Upper lobe of left lung (tissue), 4 donors: ENCODE data around the gene BTLA.

Experiments
- CTCF ChIP-seq, 6 experiments: fragments of 450-650 bp in 4 of 6; fragments of 200-600 bp in 2 of 6; sonication (generic) in 2 of 6; IDR thresholded peaks; one replicate each; pipeline ENCODE4 v1.5.1; 2016 to 2019; ENCODE audit warnings: antibody characterized with exemption in 6 of 6
- EP300 ChIP-seq, 4 donors: sonication (generic); formaldehyde crosslinking; IDR thresholded peaks; one replicate each; pipeline ENCODE4 v1.5.1; 2017; ENCODE audit warnings: antibody characterized with exemption in 4 of 4, control low read depth in 2 of 4
- POLR2A ChIP-seq, 4 donors: fragments of 450-650 bp; IDR thresholded peaks; one replicate each; pipeline ENCODE4 v1.5.1; 2016 to 2017; ENCODE audit warnings: antibody characterized with exemption in 4 of 4, mild to moderate bottlenecking in 2 of 4
- POLR2AphosphoS5 ChIP-seq, 2 donors: sonication (generic); formaldehyde crosslinking; IDR thresholded peaks; one replicate each; pipeline ENCODE4 v1.5.1; 2017; ENCODE audit warnings: antibody characterized with exemption in 2 of 2

GRCh38 chr3:112427123-112427522, 72.1 kb downstream of the BTLA start:
- no peak for TF ChIP-seq CTCF (IDR thresholded peaks at IDR 0.05)
- no peak for TF ChIP-seq POLR2AphosphoS5 (IDR thresholded peaks at IDR 0.05)
- TF ChIP-seq EP300 (IDR thresholded peaks at IDR 0.05) = no peak
- TF ChIP-seq POLR2A (IDR thresholded peaks at IDR 0.05) = no peak
